ENCODE results near the gene SCUBE1. TPM values are rescaled to one million over a fixed set of nuclear protein-coding genes. Genes with fewer than 3 reads are reported as not detected.

The SCUBE1 gene
- total and polyA plus RNA-seq, 9 donors: 5.5 to 202 (median 49.0) TPM

- intact Hi-C loops (cut with DNase I): no loop called here
- H3K27me3 ChIP-seq: no peaks in the 10 kb centered on the region
- TF ChIP-seq POLR2A (IDR thresholded peaks at IDR 0.05): no peak
- TF ChIP-seq EP300 (IDR thresholded peaks at IDR 0.05): no peak
- TF ChIP-seq, protein P1, sequence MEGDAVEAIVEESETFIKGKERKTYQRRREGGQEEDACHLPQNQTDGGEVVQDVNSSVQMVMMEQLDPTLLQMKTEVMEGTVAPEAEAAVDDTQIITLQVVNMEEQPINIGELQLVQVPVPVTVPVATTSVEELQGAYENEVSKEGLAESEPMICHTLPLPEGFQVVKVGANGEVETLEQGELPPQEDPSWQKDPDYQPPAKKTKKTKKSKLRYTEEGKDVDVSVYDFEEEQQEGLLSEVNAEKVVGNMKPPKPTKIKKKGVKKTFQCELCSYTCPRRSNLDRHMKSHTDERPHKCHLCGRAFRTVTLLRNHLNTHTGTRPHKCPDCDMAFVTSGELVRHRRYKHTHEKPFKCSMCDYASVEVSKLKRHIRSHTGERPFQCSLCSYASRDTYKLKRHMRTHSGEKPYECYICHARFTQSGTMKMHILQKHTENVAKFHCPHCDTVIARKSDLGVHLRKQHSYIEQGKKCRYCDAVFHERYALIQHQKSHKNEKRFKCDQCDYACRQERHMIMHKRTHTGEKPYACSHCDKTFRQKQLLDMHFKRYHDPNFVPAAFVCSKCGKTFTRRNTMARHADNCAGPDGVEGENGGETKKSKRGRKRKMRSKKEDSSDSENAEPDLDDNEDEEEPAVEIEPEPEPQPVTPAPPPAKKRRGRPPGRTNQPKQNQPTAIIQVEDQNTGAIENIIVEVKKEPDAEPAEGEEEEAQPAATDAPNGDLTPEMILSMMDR (IDR thresholded peaks at IDR 0.05): no peak
- DNase-seq: peak; percentile 65 to 83 (median 74)
- no peaks in the 10 kb centered on the region for H3K9me3 ChIP-seq
- H3K36me3 ChIP-seq: no peaks in the 10 kb centered on the region
- H3K4me3 ChIP-seq: peak overlapping the region; percentile 50
- 4 to 12% (median 7%) methylated on average over 12 of the region's 12 CpGs for WGBS, 3 donors
- H3K27ac ChIP-seq: no peak overlapping the region
- peaks cover 20% of the 10 kb centered on the region for H3K4me1 ChIP-seq (ENCODE audit: insufficient read depth)
Measured at GRCh38 chr22:43185860-43186261, 157.3 kb downstream of the SCUBE1 start.

DNA sequence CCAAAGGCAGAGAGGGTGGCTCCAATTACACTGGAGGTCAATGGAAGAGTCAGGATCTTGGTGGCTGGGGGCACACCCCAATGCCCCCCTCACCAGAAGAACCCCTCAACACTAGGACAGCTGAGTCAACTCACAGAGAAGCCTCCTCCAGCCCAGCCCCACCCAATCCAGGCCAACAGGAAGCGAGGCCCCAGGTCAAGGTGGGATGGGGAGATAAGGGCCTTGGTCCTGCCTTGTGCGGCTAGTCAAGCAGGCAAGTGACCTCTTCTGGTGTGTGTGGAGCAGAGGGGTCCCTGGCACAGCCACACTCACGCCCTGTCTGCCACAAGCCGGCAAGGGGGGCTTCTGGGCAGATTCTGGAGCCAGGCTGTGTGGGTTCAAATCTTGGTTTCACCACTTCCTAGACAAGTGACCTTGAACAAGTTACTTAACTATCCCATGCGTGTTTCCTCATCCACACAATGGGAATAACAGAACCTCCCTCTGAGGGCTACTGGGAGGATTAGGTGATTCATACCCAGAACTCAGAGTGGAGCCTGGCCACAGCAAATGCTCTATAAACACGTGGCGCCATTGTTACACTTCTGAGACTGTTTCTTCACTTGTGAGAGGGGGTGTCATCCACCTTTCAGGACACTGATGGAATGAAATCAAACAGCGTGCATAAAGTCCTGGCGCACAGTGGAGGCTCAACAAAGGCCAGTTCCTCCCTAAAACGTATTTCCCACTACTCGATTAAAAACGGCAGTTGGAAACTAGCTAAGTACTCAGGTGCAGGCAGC, 159.5 kb downstream of the SCUBE1 start:
- Histone ChIP-seq H3K36me3 (no peaks in the 10 kb centered on the region), H3K27me3 (no peaks in the 10 kb centered on the region), H3K4me3 (no peak overlapping the region), H3K27ac (no peak overlapping the region), H3K4me1 (ENCODE audit: insufficient read depth) (peaks cover 20% of the 10 kb centered on the region), H3K9me3 (no peaks in the 10 kb centered on the region)
- TF ChIP-seq EP300 (IDR thresholded peaks at IDR 0.05) (no peak), POLR2A (IDR thresholded peaks at IDR 0.05) (no peak)
- TF ChIP-seq, protein P1 (IDR thresholded peaks at IDR 0.05): no peak
- no peak for DNase-seq
- WGBS, 3 donors: 66 to 78% (median 66%) methylated on average over 12 of the region's 12 CpGs
- intact Hi-C loops (cut with DNase I): no loop called here

- Histone ChIP-seq H3K9me3 (no peaks in the 10 kb centered on the region), H3K36me3 (no peaks in the 10 kb centered on the region), H3K27me3 (no peaks in the 10 kb centered on the region), H3K4me1 (ENCODE audit: insufficient read depth) (peaks cover 19% of the 10 kb centered on the region), H3K27ac (no peak overlapping the region), H3K4me3 (no peak overlapping the region)
- intact Hi-C loops (cut with DNase I): no loop called here
- DNase-seq: peak in 1 of 5 donors; percentile 40
- WGBS, 3 donors: 63 to 71% (median 71%) methylated on average over 17 of the region's 17 CpGs
- TF ChIP-seq POLR2A (IDR thresholded peaks at IDR 0.05) (no peak), EP300 (IDR thresholded peaks at IDR 0.05) (no peak)
- TF ChIP-seq, protein P1 (IDR thresholded peaks at IDR 0.05): no peak
Measured at GRCh38 chr22:43182726-43183125, 160.4 kb downstream of the SCUBE1 start.

GRCh38 chr22:43182118-43182517, 161.1 kb downstream of the SCUBE1 start:
- WGBS, 3 donors: 86 to 91% (median 91%) methylated on average over 10 of the region's 10 CpGs
- Histone ChIP-seq H3K27me3 (no peaks in the 10 kb centered on the region), H3K4me3 (no peak overlapping the region), H3K27ac (no peak overlapping the region), H3K36me3 (no peaks in the 10 kb centered on the region), H3K4me1 (ENCODE audit: insufficient read depth) (peaks cover 19% of the 10 kb centered on the region), H3K9me3 (no peaks in the 10 kb centered on the region)
- TF ChIP-seq, protein P1 (IDR thresholded peaks at IDR 0.05): no peak
- TF ChIP-seq EP300 (IDR thresholded peaks at IDR 0.05) (no peak), POLR2A (IDR thresholded peaks at IDR 0.05) (no peak)
- intact Hi-C loops (cut with DNase I): no loop called here
- DNase-seq: peak in 1 of 5 donors; percentile 34
